Stimulated activated CD4-positive, alpha-beta T cell treated with anti-CD3 and anti-CD28 coated beads, Interleukin-15, amount 100 ng/mL, for 24 hours (primary cell): ENCODE results near the gene GALNS.
A peak's percentile ranks its signal among the peaks of the same experiment; 100 is the strongest.

Experiments
- DNase-seq: peaks from one replicate; pipeline ENCODE4 v3.0.0-alpha.2; 2020

GALNS gene

DNA sequence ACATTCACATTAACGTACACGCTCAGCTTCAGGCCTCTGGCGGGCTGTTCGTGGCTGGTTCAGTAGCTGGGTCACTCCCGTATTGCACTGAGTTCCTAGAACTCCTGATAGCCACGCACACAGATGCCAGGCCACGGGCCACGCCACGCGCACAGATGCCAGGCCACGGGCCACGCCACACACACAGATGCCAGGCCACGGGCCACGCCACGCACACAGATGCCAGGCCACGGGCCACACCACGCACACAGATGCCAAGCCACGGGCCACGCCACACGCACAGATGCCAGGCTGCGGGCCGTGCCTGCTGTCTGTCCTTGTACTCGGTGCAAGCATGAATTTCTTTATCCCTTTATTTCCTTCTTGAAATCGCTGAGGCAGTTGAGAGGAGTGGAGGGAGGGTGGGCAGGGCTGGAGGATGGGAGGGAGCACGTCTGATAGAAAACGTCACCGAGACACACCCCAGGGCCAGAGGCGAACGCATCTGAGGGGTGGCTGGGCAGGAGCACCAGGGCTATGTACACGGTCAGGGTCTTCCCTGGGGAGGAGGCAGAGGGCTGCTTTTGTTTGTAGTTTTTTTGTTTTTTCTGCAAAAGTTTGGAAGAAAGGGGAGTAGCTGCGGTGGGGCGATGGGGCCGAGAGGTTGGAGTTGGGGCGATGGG lies 18.3 kb upstream of the GALNS start:
- no peak for DNase-seq

DNA sequence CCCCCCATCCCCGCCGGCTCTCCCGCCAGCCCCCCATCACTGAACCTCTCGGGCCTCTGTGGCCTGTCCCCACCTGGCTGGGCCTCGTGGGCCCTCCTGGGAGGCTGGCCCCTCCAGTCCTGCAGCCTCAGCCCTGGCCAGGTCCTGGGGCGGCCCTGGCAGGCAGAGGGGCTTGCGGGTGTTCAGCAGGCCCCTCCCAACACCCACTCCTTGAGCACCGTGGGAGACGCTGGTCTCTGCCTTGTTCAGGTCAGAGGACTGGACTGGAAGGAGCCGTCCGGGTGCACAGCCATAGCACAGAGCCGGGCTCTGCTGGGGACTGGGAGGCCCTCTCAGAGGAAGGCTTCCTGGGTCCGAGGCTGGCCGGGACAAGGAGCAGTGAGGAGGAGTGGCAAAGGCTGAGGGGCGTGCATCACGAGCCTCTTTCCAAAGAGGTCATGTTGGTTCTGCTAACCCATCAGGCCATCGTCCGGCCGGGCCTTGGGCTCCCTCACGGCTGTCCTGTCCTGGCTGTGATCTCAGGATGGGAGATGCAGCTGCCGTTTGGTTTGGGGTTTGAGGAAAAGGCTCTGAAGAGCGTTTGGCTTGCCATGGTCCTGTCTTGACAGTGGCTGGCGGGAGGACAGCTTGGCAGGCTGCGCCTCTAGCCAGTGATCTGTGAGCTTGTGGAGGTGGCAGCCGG lies 16.0 kb upstream of the GALNS start:
- no peak for DNase-seq

DNA sequence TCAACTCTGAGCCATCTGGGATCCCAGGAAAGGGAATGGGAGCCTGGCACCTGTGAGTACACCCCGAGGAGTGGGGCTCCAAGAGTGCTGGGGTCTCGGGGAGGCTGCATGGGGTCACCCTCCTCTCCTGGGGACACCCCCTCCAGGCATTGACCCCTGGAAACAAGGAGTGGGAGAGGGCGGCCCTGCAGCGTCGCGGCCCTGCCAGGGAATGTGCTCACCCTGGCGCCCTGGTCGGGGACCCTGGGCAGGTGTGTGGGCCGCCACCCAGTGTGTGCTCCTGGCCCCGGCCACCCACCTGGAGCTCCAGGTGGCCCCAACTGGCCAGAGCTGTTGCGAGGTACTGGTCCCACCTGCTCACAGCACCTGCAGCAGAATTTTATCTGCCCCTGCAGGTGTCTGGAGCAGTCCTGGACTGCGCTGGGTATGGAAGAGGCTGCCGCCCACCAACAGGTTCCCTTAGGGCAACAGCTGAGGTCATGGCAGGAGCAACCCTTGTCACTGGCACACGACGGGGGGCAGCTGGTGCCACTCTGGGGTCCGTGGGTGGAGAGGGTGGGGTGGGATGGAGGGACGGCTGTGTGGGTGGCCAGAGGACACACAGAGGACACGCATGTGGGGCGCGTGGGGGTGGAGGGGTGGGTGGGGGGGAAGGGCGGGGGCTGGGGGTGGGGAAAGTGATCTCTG lies 15.1 kb upstream of the GALNS start:
- DNase-seq: no peak

DNA sequence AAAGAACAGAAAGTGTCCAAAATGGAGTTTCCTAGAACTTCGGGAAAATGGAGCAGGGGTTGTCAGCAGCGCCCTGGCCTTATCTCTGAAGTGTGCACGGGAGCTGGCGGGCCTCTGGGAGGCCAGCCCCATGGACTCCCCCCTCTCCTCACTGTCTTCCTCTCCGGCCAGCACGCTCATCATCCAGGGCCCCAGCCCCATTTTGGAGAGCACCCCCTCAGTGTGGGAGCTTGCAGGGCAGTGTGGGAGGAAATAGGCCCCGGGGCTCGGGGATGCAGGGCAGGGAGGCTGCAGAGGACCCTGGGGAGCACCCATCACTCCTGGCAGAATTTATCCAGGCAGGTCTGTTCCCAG lies 14.6 kb upstream of the GALNS start:
- DNase-seq: no peak

DNA sequence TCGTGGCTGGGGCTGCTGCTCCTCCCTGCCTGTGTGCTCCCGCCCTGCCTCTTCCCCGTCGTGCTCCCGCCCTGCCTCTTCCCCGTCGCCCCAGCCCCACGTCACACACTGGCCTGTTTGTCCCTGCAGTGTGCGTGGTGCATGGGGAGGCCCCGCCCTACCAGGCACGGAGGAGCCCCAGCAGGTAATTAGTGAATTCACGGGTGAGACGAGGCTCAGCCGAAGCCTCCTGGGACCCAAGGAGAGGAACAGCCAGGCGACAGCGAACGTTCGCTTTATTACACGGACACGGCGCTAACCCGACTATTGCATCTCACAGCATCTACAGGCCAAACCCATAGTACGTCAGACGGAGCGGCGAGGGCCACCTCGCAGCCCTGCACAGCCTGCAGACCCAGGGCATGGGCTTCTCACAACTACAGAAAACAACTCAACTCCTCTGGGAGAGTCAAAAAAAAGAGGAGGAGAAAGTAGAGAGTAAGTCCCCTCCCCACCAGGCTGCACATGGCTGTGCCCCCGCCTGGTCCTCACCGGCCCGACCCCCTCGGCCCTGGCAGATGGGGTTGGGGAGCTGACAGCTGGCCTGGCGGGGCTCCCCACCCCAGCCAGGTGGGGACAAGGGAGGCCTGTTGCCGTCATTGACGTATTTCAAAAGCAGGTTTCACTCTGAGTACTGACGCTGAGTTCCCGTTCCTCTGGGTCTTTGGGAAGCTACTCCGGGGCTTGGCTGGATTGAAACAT lies 14.0 kb upstream of the GALNS start:
- DNase-seq: no peak

DNA sequence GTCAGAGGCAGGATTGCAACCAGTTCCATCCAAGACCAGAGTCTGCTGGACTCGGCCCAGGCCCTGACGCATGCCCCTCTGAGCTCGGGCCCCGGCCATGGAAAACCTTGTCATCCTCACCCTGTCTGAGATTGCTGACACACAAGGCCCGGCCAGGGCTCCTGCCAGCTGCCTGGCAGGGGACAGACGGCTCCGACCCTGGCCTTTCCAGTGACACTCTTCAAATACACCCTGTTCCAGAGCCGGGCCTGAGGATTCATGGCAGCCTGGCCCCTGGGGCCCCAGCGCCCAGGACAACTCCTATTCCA lies 12.9 kb upstream of the GALNS start:
- DNase-seq: no peak

DNA sequence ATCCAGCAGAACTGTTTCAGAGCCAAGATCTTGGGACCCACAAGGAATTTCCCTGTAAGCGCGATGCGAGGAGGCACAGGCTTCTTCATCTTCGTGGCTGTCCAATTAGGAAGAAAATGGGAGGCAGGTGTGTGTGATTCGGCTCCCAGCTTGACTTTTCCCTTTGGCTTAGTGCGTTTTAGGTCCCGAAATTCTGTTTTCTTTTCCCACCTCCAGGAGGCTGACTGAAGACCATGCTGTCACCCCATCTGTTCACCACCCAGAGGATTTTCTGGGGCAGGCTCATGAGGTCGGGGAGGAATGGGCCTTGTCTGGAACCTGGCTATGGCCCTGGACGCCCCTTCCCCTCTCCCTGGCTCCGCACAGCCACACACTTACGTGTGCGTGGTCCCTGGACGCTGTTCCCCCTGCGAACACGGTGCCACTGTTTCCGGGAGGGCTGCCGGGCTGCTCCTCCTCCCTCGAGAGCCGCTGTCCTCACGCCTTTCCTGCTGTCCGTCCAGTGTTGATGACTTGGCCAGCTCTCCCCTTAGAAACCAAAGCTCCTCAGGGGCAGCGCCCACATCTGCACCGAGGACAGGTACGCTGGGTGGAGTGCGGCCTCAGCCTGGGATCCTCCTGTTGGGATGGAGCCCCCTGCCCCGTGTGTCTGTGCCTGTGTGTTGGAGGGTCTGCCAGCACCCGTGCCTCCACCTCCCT lies 12.4 kb upstream of the GALNS start:
- DNase-seq: no peak

DNA sequence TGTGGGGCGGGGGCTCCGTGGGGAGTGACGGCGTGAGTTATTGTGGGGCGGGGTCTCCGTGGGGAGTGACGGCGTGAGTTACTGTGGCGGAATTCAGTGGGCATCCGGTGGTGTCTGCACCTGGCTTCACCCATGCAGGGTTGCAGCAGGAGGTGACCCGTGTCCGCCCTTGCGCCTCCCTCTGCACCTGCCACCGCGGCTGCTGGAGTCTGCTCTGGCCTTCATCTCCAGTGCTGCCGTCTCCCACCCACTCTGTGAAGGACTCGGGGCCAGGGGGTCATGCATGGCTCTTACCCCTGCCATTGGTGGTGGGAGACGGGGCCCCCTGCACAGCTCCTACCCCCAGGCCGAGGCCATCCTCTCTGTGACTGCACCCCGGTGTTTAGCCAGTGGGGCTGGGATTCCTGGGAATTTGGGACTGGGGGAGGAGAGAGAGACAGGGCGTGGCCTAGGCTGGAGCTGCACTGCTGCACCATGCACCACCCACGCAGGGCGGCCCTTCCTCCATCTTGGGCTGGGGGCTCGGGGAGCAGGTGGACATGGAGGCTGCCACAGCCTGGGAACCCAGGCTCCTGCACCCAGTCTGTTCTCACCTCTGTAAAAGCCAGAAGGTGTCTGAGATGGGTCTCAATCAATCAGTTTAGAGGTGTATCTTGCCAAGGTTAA lies 11.0 kb upstream of the GALNS start:
- DNase-seq: no peak

DNA sequence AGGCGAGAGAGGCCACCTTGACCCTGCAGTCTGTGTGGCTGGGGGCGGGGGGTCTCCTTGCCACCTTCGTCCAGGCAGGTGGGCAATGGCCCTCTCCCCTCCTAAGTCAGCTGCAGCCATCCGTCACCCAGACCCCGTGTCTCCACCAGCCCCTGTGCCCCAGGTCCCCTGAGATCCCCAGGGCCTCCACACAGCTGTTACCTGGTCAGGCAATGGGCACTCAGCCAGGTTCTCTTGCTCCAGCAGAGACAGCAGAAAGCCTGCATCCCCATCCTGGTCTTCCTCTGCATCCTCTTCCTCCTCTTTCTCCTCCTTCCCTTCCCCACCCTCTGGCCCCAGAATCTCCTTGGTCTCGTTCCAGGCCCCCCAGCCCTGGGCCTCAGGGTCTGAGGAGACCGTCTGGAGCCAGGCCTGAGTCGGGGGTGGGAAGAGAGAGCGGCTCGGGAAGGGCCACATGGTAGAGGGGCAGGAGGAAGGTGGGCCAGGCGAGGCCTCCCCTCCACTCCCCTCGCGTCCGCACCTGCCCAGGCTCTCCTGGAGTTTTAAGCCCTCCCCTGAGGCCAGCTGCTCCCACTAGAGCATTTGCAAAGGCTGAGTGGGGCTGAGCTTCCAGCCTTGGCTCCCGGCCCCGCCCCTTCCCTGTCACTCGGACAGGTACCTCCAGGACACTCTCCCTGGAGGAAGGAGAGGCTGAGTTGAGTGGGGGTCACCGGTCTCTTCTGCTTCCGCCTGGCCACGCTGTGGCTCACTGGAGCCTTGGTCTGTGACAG lies 9.6 kb upstream of the GALNS start, which contains the start of gene PABPN1L:
Gene PABPN1L (minus strand): TSS at position 510 of the 770 bp plus-strand sequence. CDS start 54 bp downstream, at position 456.
- DNase-seq: no peak

DNA sequence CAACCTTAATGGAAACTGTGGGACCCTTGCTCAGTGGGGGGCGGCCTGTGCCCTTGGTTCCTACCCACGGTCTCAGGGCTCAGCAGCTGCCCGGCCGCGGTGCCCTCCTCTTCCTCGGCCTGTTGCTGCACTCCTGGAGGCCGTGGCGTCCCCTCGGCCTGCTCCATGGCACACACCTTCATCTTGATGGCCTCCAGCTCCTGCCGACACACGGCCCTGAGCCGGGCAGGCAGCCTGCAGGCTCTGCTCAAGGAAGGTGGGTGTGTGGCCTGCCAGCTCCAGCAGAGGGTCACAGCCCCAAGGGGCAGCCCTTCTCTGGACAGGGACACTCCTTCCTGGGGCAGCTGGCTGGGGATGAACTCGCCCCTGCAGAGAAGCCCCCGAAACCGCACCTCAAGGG lies 9.0 kb upstream of the GALNS start:
- DNase-seq: no peak

DNA sequence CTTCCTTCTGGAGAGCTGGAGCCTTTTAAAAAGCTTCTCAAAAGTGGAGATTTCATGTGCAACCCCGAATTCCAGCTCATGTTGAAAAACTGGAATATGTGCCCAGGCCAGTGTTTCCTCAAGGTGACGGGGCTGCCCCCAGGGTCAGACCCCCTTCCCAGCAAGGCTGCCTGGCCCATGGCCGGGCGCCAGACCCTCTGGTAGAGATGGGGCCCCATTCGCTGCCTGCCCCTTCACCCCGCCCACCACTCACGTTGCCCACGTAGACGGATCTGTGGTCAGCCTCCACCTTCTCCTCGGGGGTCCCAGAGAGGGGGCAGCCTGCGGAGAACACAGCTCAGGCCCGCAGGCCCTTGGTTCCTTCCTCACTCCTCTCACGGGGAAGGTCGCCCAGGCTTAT lies 8.6 kb upstream of the GALNS start:
- no peak for DNase-seq

DNA sequence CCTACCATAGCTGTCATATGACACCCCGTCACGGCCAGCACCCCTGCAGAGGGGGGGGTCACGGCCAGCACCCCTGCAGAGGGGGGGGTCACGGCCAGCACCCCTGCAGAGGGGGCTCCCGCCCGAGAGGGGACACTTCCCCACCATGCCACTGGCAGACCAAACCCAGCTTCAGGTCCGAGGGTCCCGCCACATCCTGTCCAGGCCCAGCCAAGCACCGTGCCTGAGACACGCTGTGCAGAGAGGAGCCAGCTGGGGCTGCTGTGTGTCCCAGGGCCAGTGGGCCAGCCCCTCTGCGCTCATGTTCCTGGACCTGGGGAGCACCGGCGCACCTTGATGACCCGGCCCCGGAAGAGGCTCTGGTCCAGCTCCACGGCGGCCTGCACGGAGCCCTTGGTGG lies 7.8 kb upstream of the GALNS start:
- DNase-seq: no peak

DNA sequence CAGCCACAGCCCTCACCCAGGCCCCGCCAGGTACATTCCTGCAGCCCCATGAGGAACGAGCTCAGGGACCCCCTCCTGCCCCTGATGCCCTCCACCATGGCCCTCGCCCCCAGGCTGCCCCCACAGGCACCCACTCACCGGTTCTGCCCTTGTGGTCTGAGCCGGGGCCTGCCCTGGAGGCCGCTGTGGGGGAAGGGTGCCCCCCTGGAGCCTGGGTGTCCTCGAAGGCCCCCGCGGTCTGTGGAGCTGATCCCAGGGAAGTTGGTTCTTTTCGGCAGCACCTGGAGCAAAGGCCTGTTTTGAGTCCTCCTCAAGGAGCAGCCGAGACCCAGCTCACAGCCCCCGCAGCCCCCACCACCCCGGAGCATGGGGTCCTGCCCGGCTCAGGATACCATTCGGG lies 7.4 kb upstream of the GALNS start:
- DNase-seq: no peak

DNA sequence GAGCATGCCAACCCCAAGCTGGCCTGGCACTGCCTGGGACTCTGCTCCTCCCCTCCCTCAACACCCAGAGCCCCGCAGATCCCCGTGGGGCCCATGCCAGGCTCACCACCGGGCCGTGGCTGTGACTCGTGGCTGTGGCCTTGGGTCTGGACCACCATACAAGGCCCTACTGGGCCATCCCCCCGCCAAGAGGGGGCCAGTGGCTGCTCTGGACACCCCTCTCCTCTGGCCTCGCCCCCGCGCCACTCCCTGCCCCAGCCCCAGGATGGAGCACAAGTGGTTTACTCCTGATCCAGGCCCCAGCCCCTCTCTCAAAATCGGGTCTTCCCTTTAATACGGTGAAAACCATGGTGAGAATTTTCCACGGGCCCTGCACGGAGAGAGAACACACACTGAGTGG lies 6.7 kb upstream of the GALNS start:
- no peak for DNase-seq

DNA sequence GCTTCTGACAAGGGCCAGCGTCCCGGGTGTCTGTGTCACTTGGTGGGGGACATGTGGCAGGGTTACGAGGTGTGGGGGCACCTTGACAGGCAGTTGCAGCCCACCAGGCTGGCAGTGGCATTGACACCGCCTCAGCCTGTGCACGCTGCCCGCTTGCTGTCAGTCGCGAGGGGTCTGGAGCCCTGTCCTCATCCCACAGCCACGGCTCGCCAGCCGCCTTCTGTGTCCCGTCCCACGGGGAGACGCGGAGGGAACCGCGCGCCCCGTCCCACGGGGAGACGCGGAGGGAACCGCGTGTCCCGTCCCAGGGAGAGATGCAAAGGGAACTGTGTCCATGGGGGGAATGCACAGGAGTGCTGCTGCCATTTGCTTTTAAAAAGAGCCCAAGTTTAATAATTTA lies 6.2 kb upstream of the GALNS start:
- no peak for DNase-seq

DNA sequence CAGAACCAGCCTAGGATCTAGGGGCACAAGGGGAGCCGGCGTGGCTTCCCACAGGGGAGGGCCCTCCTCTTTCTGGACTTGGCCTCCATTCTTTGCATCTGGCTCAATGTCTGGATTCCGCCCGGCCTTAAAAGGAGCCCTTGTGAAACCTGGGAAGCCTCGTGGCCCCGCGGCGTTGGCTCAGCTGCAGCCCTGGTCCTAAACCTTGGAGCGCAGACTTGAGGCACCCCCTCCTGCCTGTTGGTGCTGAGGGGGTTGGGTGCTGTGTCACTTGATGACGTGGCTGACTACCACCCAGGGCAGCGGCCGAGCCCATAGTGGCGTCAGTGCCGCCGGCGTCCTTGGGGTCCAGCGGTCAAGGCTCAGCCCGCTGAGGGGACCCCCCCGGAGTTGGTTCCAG lies 4.6 kb upstream of the GALNS start:
- no peak for DNase-seq

DNA sequence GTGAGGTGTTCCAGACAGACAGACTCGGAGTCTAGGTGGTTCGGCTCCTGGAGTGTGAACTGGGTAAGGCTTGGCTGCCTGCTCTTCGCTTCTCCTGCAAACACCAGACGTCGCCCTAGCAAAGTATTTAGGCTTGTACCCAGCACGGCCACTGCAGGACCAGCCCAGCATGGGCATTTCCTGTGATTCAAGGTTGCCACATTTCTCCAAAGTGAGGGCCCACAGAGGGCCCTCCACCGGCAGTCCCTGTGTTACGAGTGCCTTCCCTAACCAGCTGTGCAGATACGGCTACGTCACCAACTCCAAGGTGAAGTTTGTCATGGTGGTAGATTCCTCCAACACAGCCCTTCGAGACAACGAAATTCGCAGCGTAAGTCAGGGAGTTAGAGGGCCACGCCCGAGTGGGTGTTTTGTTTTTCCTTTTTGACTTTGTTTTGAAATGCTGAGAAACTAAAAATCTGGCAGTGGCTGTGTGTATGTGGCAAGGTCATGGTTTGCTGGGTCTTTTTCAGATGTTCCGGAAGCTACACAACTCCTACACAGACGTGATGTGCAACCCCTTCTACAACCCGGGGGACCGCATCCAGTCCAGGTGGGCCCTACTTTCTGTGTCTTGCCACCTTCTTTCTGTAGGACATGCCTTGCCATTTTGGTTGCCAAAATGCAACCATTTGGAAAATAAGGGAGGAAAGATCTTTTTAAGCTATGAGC lies 2.8 kb upstream of the GALNS start:
- DNase-seq: no peak

DNA sequence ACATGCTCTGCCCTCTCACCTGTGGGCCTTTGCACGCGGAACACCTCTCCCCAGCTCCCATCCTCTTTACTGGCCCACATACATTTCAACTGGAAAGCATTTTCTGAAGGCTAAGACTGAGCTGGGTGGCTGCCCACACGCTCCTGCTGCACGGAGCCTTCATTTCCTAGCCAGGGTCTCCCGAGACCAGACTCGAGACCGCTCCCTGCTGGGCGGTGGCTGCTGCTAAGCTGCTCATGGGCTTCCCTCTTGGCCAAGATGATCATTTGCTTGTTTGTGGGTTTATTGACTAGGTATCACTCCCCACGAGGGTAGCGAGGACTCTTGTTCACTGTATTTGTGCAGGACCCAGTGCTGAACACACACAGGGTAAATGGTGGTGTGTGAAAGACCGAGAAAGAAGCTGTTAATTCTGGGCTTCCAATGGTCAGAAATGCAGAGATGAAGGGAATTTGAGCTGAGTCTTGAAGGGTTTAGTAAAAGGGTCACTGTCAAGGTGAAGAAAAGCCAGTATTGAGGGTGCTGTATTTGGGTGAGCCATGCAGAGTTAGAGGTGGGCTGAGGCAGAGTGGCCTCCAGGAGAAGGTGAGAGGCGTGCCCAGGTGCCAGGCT lies 1.1 kb upstream of the GALNS start:
- DNase-seq: peak; percentile 87

DNA sequence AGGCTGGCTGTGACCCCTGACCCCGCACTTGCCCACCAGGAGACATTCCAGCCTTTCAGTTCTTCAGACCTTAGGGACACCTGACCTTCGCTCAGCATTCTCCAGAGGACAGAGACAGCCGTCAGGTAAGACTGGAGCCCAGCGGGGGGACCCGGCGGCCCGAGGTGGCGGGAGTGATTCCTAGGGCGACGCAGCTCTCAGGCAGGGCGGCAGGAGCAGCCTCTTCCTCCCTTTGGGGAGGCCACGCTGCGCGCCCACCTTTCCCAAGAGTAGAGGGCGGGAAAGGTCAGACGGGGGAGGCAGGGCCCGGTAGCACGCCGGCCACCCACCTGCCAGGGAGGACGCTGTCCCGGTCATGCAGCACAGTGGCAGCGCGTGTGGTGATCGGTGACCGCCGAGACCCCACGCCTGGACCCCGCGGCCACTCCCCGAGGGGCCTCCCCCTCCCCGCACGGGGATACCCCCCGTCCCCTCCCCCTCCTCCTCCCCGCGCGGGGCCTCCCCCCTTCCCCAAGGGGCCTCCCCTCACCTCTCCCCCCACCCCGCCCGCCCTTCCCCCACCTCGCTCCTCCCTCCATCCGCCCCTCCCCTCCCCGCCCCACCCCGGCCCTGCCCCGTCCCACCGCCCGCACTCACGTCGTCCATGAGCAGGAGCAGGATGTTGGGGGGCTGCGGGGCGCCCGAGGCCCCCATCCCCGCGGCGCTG lies 472 bp downstream of the GALNS start:
- peak; percentile 26 for DNase-seq

DNA sequence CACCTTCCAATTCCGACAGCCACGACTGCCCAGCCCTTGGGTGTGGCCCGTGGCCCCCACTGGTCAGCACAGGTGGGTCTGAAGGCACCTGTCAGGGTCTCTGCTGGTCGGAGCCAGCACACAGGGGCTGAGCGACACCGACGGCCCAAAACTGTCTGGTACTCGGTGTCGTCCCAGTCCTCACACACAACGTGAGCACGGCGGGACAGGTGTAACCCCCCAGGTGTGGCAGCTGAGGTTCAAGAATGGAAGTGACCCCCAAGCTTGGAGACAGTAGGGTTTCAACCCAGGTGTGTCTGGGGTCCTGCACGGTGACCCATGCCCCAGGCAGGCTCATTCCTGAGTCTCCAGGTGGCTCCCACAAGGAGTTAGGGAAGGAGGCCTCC lies 1.0 kb downstream of the GALNS start:
- no peak for DNase-seq
